H9 (cell line): ENCODE measurements around the gene TPM4. TPM values are rescaled to one million over a fixed set of nuclear protein-coding genes. Genes with fewer than 3 reads are reported as not detected.

ENCODE experiments used
- DNase-seq: peaks from one replicate; pipeline ENCODE4 v3.0.0-alpha.2; 2017
- H2AFZ ChIP-seq: one replicate; pipeline ENCODE4 v1.6.1; 2013; ENCODE audit warnings: mild to moderate bottlenecking, low read length, control low read depth, moderate library complexity
- H2AK5ac ChIP-seq: 2 replicates; pipeline ENCODE4 v1.6.1; 2013; ENCODE audit warnings: low read length, control low read depth, mixed read lengths; ENCODE audit not compliant: insufficient read length
- H2BK120ac ChIP-seq: one replicate; pipeline ENCODE4 v1.6.1; 2013; ENCODE audit warnings: low read depth, mild to moderate bottlenecking, low read length, control low read depth, inconsistent platforms; ENCODE audit not compliant: poor library complexity, severe bottlenecking
- H2BK12ac ChIP-seq: 2 replicates; pipeline ENCODE4 v1.6.1; 2013; ENCODE audit warnings: low read length, control low read depth, mixed read lengths, low read depth; ENCODE audit not compliant: insufficient read length
- H2BK15ac ChIP-seq: 2 replicates; pipeline ENCODE4 v1.6.1; 2013; ENCODE audit warnings: low read depth, low read length, control low read depth
- H2BK20ac ChIP-seq: one replicate; pipeline ENCODE4 v1.6.1; 2013; ENCODE audit warnings: low read depth, mild to moderate bottlenecking, low read length, control low read depth, inconsistent platforms; ENCODE audit not compliant: poor library complexity, severe bottlenecking
- H2BK5ac ChIP-seq: 2 replicates; pipeline ENCODE4 v1.6.1; 2013; ENCODE audit warnings: low read length, control low read depth, mixed read lengths; ENCODE audit not compliant: insufficient read length
- H3K14ac ChIP-seq: 2 replicates; pipeline ENCODE4 v1.6.1; 2013; ENCODE audit warnings: low read length, control low read depth; ENCODE audit not compliant: insufficient read depth
- H3K18ac ChIP-seq: 2 replicates; pipeline ENCODE4 v1.6.1; 2013; ENCODE audit warnings: low read depth, mild to moderate bottlenecking, mixed read lengths, low read length, control low read depth; ENCODE audit not compliant: insufficient read length
- H3K23ac ChIP-seq: 2 replicates; pipeline ENCODE4 v1.6.1; 2013; ENCODE audit warnings: low read length, control low read depth, mixed read lengths, low read depth; ENCODE audit not compliant: insufficient read length
- H3K23me2 ChIP-seq: 2 replicates; pipeline ENCODE4 v1.6.1; 2013; ENCODE audit warnings: low read depth, mild to moderate bottlenecking, mixed read lengths, low read length, control low read depth; ENCODE audit not compliant: insufficient read length, poor library complexity, severe bottlenecking
- H3K27ac ChIP-seq: 2 replicates; pipeline ENCODE4 v1.5.1; 2013; ENCODE audit warnings: low read length, control low read depth, mixed read lengths, low read depth; ENCODE audit not compliant: insufficient read length
- H3K27me3 ChIP-seq: 2 replicates; pipeline ENCODE4 v1.6.1; 2013; ENCODE audit warnings: low read length, control low read depth, inconsistent platforms; ENCODE audit not compliant: insufficient read depth
- H3K4ac ChIP-seq: 2 replicates; pipeline ENCODE4 v1.6.1; 2013; ENCODE audit warnings: low read depth, mild to moderate bottlenecking, control low read depth, inconsistent platforms, low read length, moderate library complexity
- H3K4me1 ChIP-seq: 2 replicates; pipeline ENCODE4 v1.6.1; 2013; ENCODE audit warnings: low read length, control low read depth, inconsistent platforms; ENCODE audit not compliant: insufficient read depth
- H3K4me2 ChIP-seq: 2 replicates; pipeline ENCODE4 v1.6.1; 2013; ENCODE audit warnings: low read length, control low read depth, mixed read lengths; ENCODE audit not compliant: insufficient read length, insufficient read depth
- H3K56ac ChIP-seq: 2 replicates; pipeline ENCODE4 v1.6.1; 2013; ENCODE audit warnings: low read depth, mild to moderate bottlenecking, mixed read lengths, low read length, control low read depth; ENCODE audit not compliant: insufficient read length
- H3K79me1 ChIP-seq: 2 replicates; pipeline ENCODE4 v1.6.1; 2013; ENCODE audit warnings: low read depth, mild to moderate bottlenecking, moderate library complexity, low read length, control low read depth, inconsistent platforms; ENCODE audit not compliant: insufficient read depth, poor library complexity, severe bottlenecking
- H3K79me2 ChIP-seq: 2 replicates; pipeline ENCODE4 v1.6.1; 2013; ENCODE audit warnings: low read length, control low read depth, inconsistent platforms; ENCODE audit not compliant: insufficient read depth
- H3K9ac ChIP-seq: 2 replicates; pipeline ENCODE4 v1.6.1; 2013; ENCODE audit warnings: low read length, control low read depth, mixed read lengths; ENCODE audit not compliant: insufficient read length; ENCODE audit errors: extremely low read depth
- H3K9me3 ChIP-seq: one replicate; pipeline ENCODE4 v1.6.1; 2013; ENCODE audit warnings: low read depth, low read length, inconsistent platforms; ENCODE audit not compliant: control insufficient read depth
- H3T11ph ChIP-seq: one replicate; pipeline ENCODE4 v1.6.1; 2013; ENCODE audit warnings: mild to moderate bottlenecking, low read length, control low read depth, inconsistent platforms
- H4K20me1 ChIP-seq: one replicate; pipeline ENCODE4 v1.6.1; 2013; ENCODE audit not compliant: control insufficient read depth, insufficient read length, insufficient read depth
- H4K5ac ChIP-seq: 2 replicates; pipeline ENCODE4 v1.6.1; 2013; ENCODE audit warnings: low read depth, mild to moderate bottlenecking, mixed read lengths, low read length, control low read depth; ENCODE audit not compliant: insufficient read length
- H4K8ac ChIP-seq: replicated peaks from 2 replicates; pipeline ENCODE4 v1.6.1; 2013; ENCODE audit warnings: low read length, control low read depth, mixed read lengths, low read depth; ENCODE audit not compliant: insufficient read length
- H4K91ac ChIP-seq: 2 replicates; pipeline ENCODE4 v1.6.1; 2013; ENCODE audit warnings: low read depth, mild to moderate bottlenecking, moderate library complexity, mixed read lengths, low read length, control low read depth; ENCODE audit not compliant: insufficient read length
- H3K27ac Mint-ChIP-seq, 3 experiments: 2 replicates in 2 of 3; 3 replicates in 1 of 3; pipeline ENCODE4 v1.8.0; 2020 to 2021; ENCODE audit warnings: mixed read lengths in 3 of 3, mild to moderate bottlenecking in 1 of 3, moderate library complexity in 1 of 3
- H3K27me3 Mint-ChIP-seq: 2 replicates; pipeline ENCODE4 v1.8.0; 2021; ENCODE audit warnings: low read depth, mild to moderate bottlenecking, moderate library complexity, mixed read lengths
- H3K36me3 Mint-ChIP-seq, 3 experiments: 2 replicates in 2 of 3; 3 replicates in 1 of 3; pipeline ENCODE4 v1.8.0; 2020 to 2021; ENCODE audit warnings: low read depth in 3 of 3, mixed read lengths in 3 of 3; ENCODE audit not compliant: insufficient read depth in 1 of 3
- H3K4me1 Mint-ChIP-seq, 2 experiments: 2 replicates each; pipeline ENCODE4 v1.8.0; 2020; ENCODE audit warnings: mixed read lengths in 2 of 2
- H3K4me3 Mint-ChIP-seq, 2 experiments: 2 replicates in 1 of 2; 3 replicates in 1 of 2; pipeline ENCODE4 v1.8.0; 2020 to 2021; ENCODE audit warnings: mild to moderate bottlenecking in 2 of 2, mixed read lengths in 2 of 2, moderate library complexity in 1 of 2
- H3K9me3 Mint-ChIP-seq, 2 experiments: 2 replicates in 1 of 2; 3 replicates in 1 of 2; pipeline ENCODE4 v1.8.0; 2020; ENCODE audit warnings: mild to moderate bottlenecking in 2 of 2, mixed read lengths in 2 of 2, moderate library complexity in 1 of 2
- CTCF ChIP-seq: fragments of 200-600 bp; sonication (generic); conservative IDR thresholded peaks from 3 replicates; pipeline ENCODE4 v1.8.0; 2021; ENCODE audit warnings: antibody characterized with exemption, mild to moderate bottlenecking
- WGBS: extraction: QIAGEN DNeasy Blood & Tissue Kit; methylation state at CpG from one replicate; pipeline ENCODE4 v1.1.7; 2013; ENCODE audit warnings: missing lambda C conversion rate, low lambda C conversion rate, mixed read lengths; ENCODE audit not compliant: insufficient read length; ENCODE audit errors: extremely low coverage; 5-methylcytosine and 5-hydroxymethylcytosine counted together
- total RNA-seq: library from RNA; stranded (reverse); gene quantifications from 2 replicates; pipeline ENCODE4 v1.2.1, GENCODE V29; 2021

TPM4 gene
- total RNA-seq, 1 experiment from 2014 or later: 431 TPM

GRCh38 chr19:16074488-16075365 is 1.6 kb upstream of the TPM4 start:
- Mint-ChIP-seq H3K4me3 (peak overlapping the region; percentile 85 to 90), H3K27me3 (no peaks in the 10 kb centered on the region), H3K4me1 (peaks cover 36 to 39% of the 10 kb centered on the region in 2 experiments), H3K36me3 (peaks cover 15 to 17% (median 16%) of the 10 kb centered on the region in 3 experiments), H3K9me3 (no peaks in the 10 kb centered on the region), H3K27ac (peak overlapping the region; percentile 85 to 96 (median 92); a peak in 4 of 7 replicates)
- H3K56ac ChIP-seq: no peak overlapping the region
- no peak overlapping the region for H4K91ac ChIP-seq
- no peak overlapping the region for H2BK12ac ChIP-seq
- H3K9ac ChIP-seq: no peak overlapping the region
- no peak overlapping the region for H2BK120ac ChIP-seq
- H3K4me2 ChIP-seq: no peak overlapping the region
- no peaks in the 10 kb centered on the region for H3K27me3 ChIP-seq
- no peak overlapping the region for H3K18ac ChIP-seq
- H3K4ac ChIP-seq: no peak overlapping the region
- H3K23me2 ChIP-seq: peaks cover 14% of the 10 kb centered on the region
- H3K79me2 ChIP-seq: peaks cover 20% of the 10 kb centered on the region; the same call in 1 of the 2 replicates
- H3K4me1 ChIP-seq: peaks cover 4% of the 10 kb centered on the region
- no peak overlapping the region for H2BK5ac ChIP-seq
- H3K79me1 ChIP-seq: no peaks in the 10 kb centered on the region
- no peak overlapping the region for H3T11ph ChIP-seq
- no peak overlapping the region for H4K8ac ChIP-seq
- no peaks in the 10 kb centered on the region for H4K20me1 ChIP-seq
- H2AFZ ChIP-seq: no peak overlapping the region
- no peaks in the 10 kb centered on the region for H3K9me3 ChIP-seq
- H3K14ac ChIP-seq: no peak overlapping the region
- no peak overlapping the region for H3K23ac ChIP-seq
- no peak overlapping the region for H2BK20ac ChIP-seq
- no peak overlapping the region for H2BK15ac ChIP-seq
- H2AK5ac ChIP-seq: no peak overlapping the region
- H3K27ac ChIP-seq: no peak overlapping the region
- no CpG with 5 or more reads among the region's 10 CpGs for WGBS
- no peak overlapping the region for H4K5ac ChIP-seq
- DNase-seq: no peak
- no peak for TF ChIP-seq CTCF
